Mesendoderm (in vitro differentiated cells): Measurements from ENCODE around the gene PPM1D.
A peak's percentile ranks its signal among the peaks of the same experiment; 100 is the strongest.

Source experiments
- DNase-seq: peaks from one replicate; pipeline ENCODE4 v3.0.0; 2013
- H2AK5ac ChIP-seq: 2 replicates; pipeline ENCODE4 v1.6.1; 2013; ENCODE audit warnings: low read length, inconsistent platforms
- H2BK120ac ChIP-seq: 2 replicates; pipeline ENCODE4 v1.6.1; 2013; ENCODE audit warnings: low read depth, mild to moderate bottlenecking, low read length, moderate library complexity, mixed read lengths
- H2BK15ac ChIP-seq: replicated peaks from 2 replicates; pipeline ENCODE4 v1.6.1; 2013; ENCODE audit warnings: low read depth, mild to moderate bottlenecking, moderate library complexity
- H2BK5ac ChIP-seq: 2 replicates; pipeline ENCODE4 v1.6.1; 2013; ENCODE audit warnings: low read length, inconsistent platforms
- H3K18ac ChIP-seq: 2 replicates; pipeline ENCODE4 v1.6.1; 2013; ENCODE audit warnings: mild to moderate bottlenecking, low read length, mixed read lengths
- H3K23ac ChIP-seq: one replicate; pipeline ENCODE4 v1.6.1; 2013; ENCODE audit warnings: low read length
- H3K27ac ChIP-seq: 2 replicates; pipeline ENCODE4 v1.5.1; 2013; ENCODE audit warnings: low read depth, mild to moderate bottlenecking, inconsistent platforms, low read length, moderate library complexity
- H3K27me3 ChIP-seq: 2 replicates; pipeline ENCODE4 v1.6.1; 2013; ENCODE audit warnings: low read length, control low read depth, mild to moderate bottlenecking, inconsistent platforms; ENCODE audit not compliant: insufficient read depth, poor library complexity
- H3K36me3 ChIP-seq: 2 replicates; pipeline ENCODE4 v1.6.1; 2013; ENCODE audit warnings: low read length, inconsistent platforms; ENCODE audit not compliant: control insufficient read depth, insufficient read depth
- H3K4ac ChIP-seq: one replicate; pipeline ENCODE4 v1.6.1; 2013; ENCODE audit warnings: low read depth, mild to moderate bottlenecking, low read length, moderate library complexity
- H3K4me1 ChIP-seq: 2 replicates; pipeline ENCODE4 v1.6.1; 2013; ENCODE audit warnings: low read depth, low read length, inconsistent platforms; ENCODE audit not compliant: control insufficient read depth
- H3K4me2 ChIP-seq: 2 replicates; pipeline ENCODE4 v1.6.1; 2013; ENCODE audit warnings: low read length
- H3K4me3 ChIP-seq: 2 replicates; pipeline ENCODE4 v1.5.1; 2013; ENCODE audit warnings: mild to moderate bottlenecking, low read length
- H3K56ac ChIP-seq: one replicate; pipeline ENCODE4 v1.6.1; 2013; ENCODE audit warnings: low read length
- H3K79me1 ChIP-seq: 2 replicates; pipeline ENCODE4 v1.6.1; 2013; ENCODE audit warnings: low read length, inconsistent platforms
- H3K79me2 ChIP-seq: 2 replicates; pipeline ENCODE4 v1.6.1; 2013; ENCODE audit warnings: mild to moderate bottlenecking, low read length; ENCODE audit not compliant: control insufficient read depth, insufficient read depth
- H3K9ac ChIP-seq: 2 replicates; pipeline ENCODE4 v1.6.1; 2013; ENCODE audit warnings: low read length, inconsistent platforms
- H4K5ac ChIP-seq: one replicate; pipeline ENCODE4 v1.6.1; 2013; ENCODE audit warnings: low read length
- H4K8ac ChIP-seq: one replicate; pipeline ENCODE4 v1.6.1; 2013; ENCODE audit warnings: low read depth, mild to moderate bottlenecking, control low read depth, low read length, moderate library complexity
- WGBS: extraction: QIAGEN DNeasy Blood & Tissue Kit; methylation state at CpG from one replicate; pipeline ENCODE4 v1.1.7; 2013; ENCODE audit warnings: low lambda C conversion rate, missing lambda C conversion rate; ENCODE audit not compliant: insufficient coverage; ENCODE audit errors: extremely low coverage; 5-methylcytosine and 5-hydroxymethylcytosine counted together

The PPM1D gene

GRCh38 chr17:60627124-60627523, 27.1 kb downstream of the PPM1D start:
- Histone ChIP-seq H3K9ac (no peak overlapping the region), H3K36me3 (no peaks in the 10 kb centered on the region), H3K4ac (no peak overlapping the region), H2BK15ac (no peak overlapping the region), H3K23ac (no peak overlapping the region), H3K4me1 (no peaks in the 10 kb centered on the region), H2AK5ac (no peak overlapping the region), H3K79me2 (peaks cover 2% of the 10 kb centered on the region), H3K4me3 (no peak overlapping the region), H2BK5ac (no peak overlapping the region), H3K79me1 (peaks cover 4% of the 10 kb centered on the region), H3K18ac (no peak overlapping the region), H4K8ac (no peak overlapping the region), H3K27me3 (no peaks in the 10 kb centered on the region), H2BK120ac (no peak overlapping the region), H3K27ac (no peak overlapping the region), H4K5ac (no peak overlapping the region), H3K56ac (no peak overlapping the region), H3K4me2 (no peak overlapping the region)
- no peak for DNase-seq
- no CpG with 5 or more reads among the region's 2 CpGs for WGBS

- no CpG with 5 or more reads among the region's 6 CpGs for WGBS
Observed at GRCh38 chr17:60628252-60628889, 28.4 kb downstream of the PPM1D start.

GRCh38 chr17:60629120-60629519, 29.1 kb downstream of the PPM1D start:
- Histone ChIP-seq H3K4me1 (no peaks in the 10 kb centered on the region), H3K27me3 (no peaks in the 10 kb centered on the region), H4K8ac (no peak overlapping the region), H3K4me3 (no peak overlapping the region), H3K56ac (no peak overlapping the region), H3K27ac (no peak overlapping the region), H3K79me1 (peaks cover 4% of the 10 kb centered on the region), H3K4ac (no peak overlapping the region), H3K79me2 (peaks cover 2% of the 10 kb centered on the region), H3K4me2 (no peak overlapping the region), H3K23ac (no peak overlapping the region), H3K36me3 (no peaks in the 10 kb centered on the region), H3K9ac (no peak overlapping the region), H4K5ac (no peak overlapping the region), H2AK5ac (no peak overlapping the region), H2BK15ac (no peak overlapping the region), H2BK120ac (no peak overlapping the region), H2BK5ac (no peak overlapping the region), H3K18ac (no peak overlapping the region)
- DNase-seq: no peak
- no CpG with 5 or more reads among the region's 2 CpGs for WGBS

More at GRCh38 chr17:60628252-60628889, 28.4 kb downstream of the PPM1D start:
- no peak overlapping the region for H3K9ac ChIP-seq
- no peaks in the 10 kb centered on the region for H3K4me1 ChIP-seq
- H3K27ac ChIP-seq: no peak overlapping the region
- no peak overlapping the region for H3K4me3 ChIP-seq
- H3K56ac ChIP-seq: no peak overlapping the region
- no peak overlapping the region for H2AK5ac ChIP-seq
- H3K27me3 ChIP-seq: no peaks in the 10 kb centered on the region
- no peak overlapping the region for H3K4ac ChIP-seq
- H2BK120ac ChIP-seq: no peak overlapping the region
- no peak overlapping the region for H4K5ac ChIP-seq
- peaks cover 2% of the 10 kb centered on the region for H3K79me2 ChIP-seq
- no peaks in the 10 kb centered on the region for H3K36me3 ChIP-seq
- DNase-seq: no peak
- no peak overlapping the region for H4K8ac ChIP-seq
- H2BK15ac ChIP-seq: no peak overlapping the region
- no peak overlapping the region for H3K4me2 ChIP-seq
- peaks cover 4% of the 10 kb centered on the region for H3K79me1 ChIP-seq
- H3K18ac ChIP-seq: no peak overlapping the region
- no peak overlapping the region for H3K23ac ChIP-seq
- no peak overlapping the region for H2BK5ac ChIP-seq

GRCh38 chr17:60630352-60630751, 30.4 kb downstream of the PPM1D start:
- H3K79me2 ChIP-seq: peaks cover 2% of the 10 kb centered on the region
- H3K36me3 ChIP-seq: no peaks in the 10 kb centered on the region
- H3K4ac ChIP-seq: no peak overlapping the region
- no CpG with 5 or more reads among the region's 5 CpGs for WGBS
- H3K18ac ChIP-seq: no peak overlapping the region
- H3K23ac ChIP-seq: no peak overlapping the region
- DNase-seq: no peak
- no peak overlapping the region for H4K8ac ChIP-seq
- no peak overlapping the region for H3K9ac ChIP-seq
- H3K4me1 ChIP-seq: no peaks in the 10 kb centered on the region
- no peak overlapping the region for H2BK120ac ChIP-seq
- no peak overlapping the region for H2AK5ac ChIP-seq
- H3K79me1 ChIP-seq: peaks cover 4% of the 10 kb centered on the region
- no peak overlapping the region for H2BK15ac ChIP-seq
- no peak overlapping the region for H3K27ac ChIP-seq
- H3K4me3 ChIP-seq: no peak overlapping the region
- H2BK5ac ChIP-seq: no peak overlapping the region
- no peaks in the 10 kb centered on the region for H3K27me3 ChIP-seq
- no peak overlapping the region for H3K56ac ChIP-seq
- H4K5ac ChIP-seq: no peak overlapping the region
- H3K4me2 ChIP-seq: no peak overlapping the region

- no peak overlapping the region for H3K27ac ChIP-seq
- no peak overlapping the region for H3K9ac ChIP-seq
- no peak overlapping the region for H2BK120ac ChIP-seq
- H3K79me2 ChIP-seq: peaks cover 2% of the 10 kb centered on the region
- DNase-seq: no peak
- peak overlapping the region; percentile 5 for H4K8ac ChIP-seq
- H4K5ac ChIP-seq: no peak overlapping the region
- H3K4me3 ChIP-seq: no peak overlapping the region
- no peaks in the 10 kb centered on the region for H3K27me3 ChIP-seq
- no peaks in the 10 kb centered on the region for H3K36me3 ChIP-seq
- no peak overlapping the region for H3K4me2 ChIP-seq
- H3K4ac ChIP-seq: no peak overlapping the region
- H2AK5ac ChIP-seq: no peak overlapping the region
- H2BK5ac ChIP-seq: no peak overlapping the region
- H3K18ac ChIP-seq: no peak overlapping the region
- no peaks in the 10 kb centered on the region for H3K4me1 ChIP-seq
- no peak overlapping the region for H2BK15ac ChIP-seq
- peaks cover 4% of the 10 kb centered on the region for H3K79me1 ChIP-seq
- WGBS: no CpG with 5 or more reads among the region's 6 CpGs
- no peak overlapping the region for H3K23ac ChIP-seq
- H3K56ac ChIP-seq: no peak overlapping the region
Observed at GRCh38 chr17:60631119-60631518, 31.1 kb downstream of the PPM1D start.

GRCh38 chr17:60637683-60638082, 37.7 kb downstream of the PPM1D start:
- H3K36me3 ChIP-seq: no peaks in the 10 kb centered on the region
- no peak overlapping the region for H3K56ac ChIP-seq
- H4K5ac ChIP-seq: no peak overlapping the region
- H3K4me3 ChIP-seq: no peak overlapping the region
- WGBS: no CpG with 5 or more reads among the region's 2 CpGs
- H3K79me1 ChIP-seq: no peaks in the 10 kb centered on the region
- H3K4ac ChIP-seq: no peak overlapping the region
- no peaks in the 10 kb centered on the region for H3K4me1 ChIP-seq
- DNase-seq: no peak
- H3K18ac ChIP-seq: no peak overlapping the region
- no peak overlapping the region for H2BK5ac ChIP-seq
- H3K4me2 ChIP-seq: no peak overlapping the region
- H3K79me2 ChIP-seq: no peaks in the 10 kb centered on the region
- no peak overlapping the region for H3K23ac ChIP-seq
- no peaks in the 10 kb centered on the region for H3K27me3 ChIP-seq
- no peak overlapping the region for H2BK120ac ChIP-seq
- no peak overlapping the region for H3K9ac ChIP-seq
- no peak overlapping the region for H2BK15ac ChIP-seq
- H3K27ac ChIP-seq: no peak overlapping the region
- H2AK5ac ChIP-seq: no peak overlapping the region
- no peak overlapping the region for H4K8ac ChIP-seq
